Stomach (tissue), 4 donors: ENCODE data around the gene BICD1.

Experiments used
- POLR2A ChIP-seq, 4 donors: fragments of 450-650 bp; IDR thresholded peaks; one replicate each; pipeline ENCODE4 v1.6.1; 2016; ENCODE audit warnings: antibody characterized with exemption in 4 of 4, control low read depth in 2 of 4, mild to moderate bottlenecking in 1 of 4, moderate library complexity in 1 of 4
- POLR2AphosphoS5 ChIP-seq, 3 donors: sonication (generic); formaldehyde crosslinking; IDR thresholded peaks; one replicate each; pipeline ENCODE4 v1.6.1; 2016; ENCODE audit warnings: antibody characterized with exemption in 3 of 3
- TF ChIP-seq, protein P1 (sequence below), 7 experiments: fragments of 450-650 bp in 4 of 7; fragments of 200-600 bp in 3 of 7; sonication (generic) in 3 of 7; IDR thresholded peaks; one replicate each; pipeline ENCODE4 v1.5.1; 2016 to 2019; ENCODE audit warnings: antibody characterized with exemption in 7 of 7, control low read depth in 2 of 7, mild to moderate bottlenecking in 1 of 7

DNA sequence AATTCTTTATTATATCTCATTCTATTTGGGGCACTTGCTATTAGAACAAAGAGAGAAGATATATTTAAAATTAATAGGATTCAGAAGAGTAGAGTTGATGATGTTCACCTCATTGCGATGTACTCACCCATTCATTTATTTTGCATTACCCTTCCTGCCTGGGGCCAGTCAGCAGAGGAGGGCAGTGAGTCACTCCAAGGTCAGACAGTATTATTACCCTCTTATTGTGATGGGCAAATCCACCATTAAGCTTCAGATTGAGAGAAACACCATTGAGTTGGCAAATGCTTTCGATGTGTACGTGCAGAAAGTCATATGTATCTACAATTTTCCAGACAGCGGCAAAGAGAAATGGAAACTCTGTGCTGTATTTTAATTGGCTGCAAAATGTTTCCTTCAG is 134.2 kb downstream of the BICD1 start:
- TF ChIP-seq, protein P1, sequence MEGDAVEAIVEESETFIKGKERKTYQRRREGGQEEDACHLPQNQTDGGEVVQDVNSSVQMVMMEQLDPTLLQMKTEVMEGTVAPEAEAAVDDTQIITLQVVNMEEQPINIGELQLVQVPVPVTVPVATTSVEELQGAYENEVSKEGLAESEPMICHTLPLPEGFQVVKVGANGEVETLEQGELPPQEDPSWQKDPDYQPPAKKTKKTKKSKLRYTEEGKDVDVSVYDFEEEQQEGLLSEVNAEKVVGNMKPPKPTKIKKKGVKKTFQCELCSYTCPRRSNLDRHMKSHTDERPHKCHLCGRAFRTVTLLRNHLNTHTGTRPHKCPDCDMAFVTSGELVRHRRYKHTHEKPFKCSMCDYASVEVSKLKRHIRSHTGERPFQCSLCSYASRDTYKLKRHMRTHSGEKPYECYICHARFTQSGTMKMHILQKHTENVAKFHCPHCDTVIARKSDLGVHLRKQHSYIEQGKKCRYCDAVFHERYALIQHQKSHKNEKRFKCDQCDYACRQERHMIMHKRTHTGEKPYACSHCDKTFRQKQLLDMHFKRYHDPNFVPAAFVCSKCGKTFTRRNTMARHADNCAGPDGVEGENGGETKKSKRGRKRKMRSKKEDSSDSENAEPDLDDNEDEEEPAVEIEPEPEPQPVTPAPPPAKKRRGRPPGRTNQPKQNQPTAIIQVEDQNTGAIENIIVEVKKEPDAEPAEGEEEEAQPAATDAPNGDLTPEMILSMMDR (IDR thresholded peaks at IDR 0.05) = no peak
- TF ChIP-seq POLR2A (IDR thresholded peaks at IDR 0.05) (no peak), POLR2AphosphoS5 (IDR thresholded peaks at IDR 0.05) (no peak)
